HG02970 (cell line): ENCODE data around the gene TICAM2.
A peak's percentile ranks its signal among the peaks of the same experiment; 100 is the strongest.
"Not testable (repeated sequence)": the region's sequence is repeated elsewhere in the genome, so short reads cannot be mapped to it uniquely, and the experiment has no call there.

Source experiments
- ATAC-seq: cut with Tn5 transposase; IDR thresholded peaks from one replicate; pipeline ENCODE4 v1.9.1; 2021; ENCODE audit warnings: mild to moderate bottlenecking, moderate library complexity, moderate number of reproducible peaks; ENCODE audit not compliant: unreplicated experiment, low FRiP score

Gene TICAM2, protein sequence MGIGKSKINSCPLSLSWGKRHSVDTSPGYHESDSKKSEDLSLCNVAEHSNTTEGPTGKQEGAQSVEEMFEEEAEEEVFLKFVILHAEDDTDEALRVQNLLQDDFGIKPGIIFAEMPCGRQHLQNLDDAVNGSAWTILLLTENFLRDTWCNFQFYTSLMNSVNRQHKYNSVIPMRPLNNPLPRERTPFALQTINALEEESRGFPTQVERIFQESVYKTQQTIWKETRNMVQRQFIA

DNA sequence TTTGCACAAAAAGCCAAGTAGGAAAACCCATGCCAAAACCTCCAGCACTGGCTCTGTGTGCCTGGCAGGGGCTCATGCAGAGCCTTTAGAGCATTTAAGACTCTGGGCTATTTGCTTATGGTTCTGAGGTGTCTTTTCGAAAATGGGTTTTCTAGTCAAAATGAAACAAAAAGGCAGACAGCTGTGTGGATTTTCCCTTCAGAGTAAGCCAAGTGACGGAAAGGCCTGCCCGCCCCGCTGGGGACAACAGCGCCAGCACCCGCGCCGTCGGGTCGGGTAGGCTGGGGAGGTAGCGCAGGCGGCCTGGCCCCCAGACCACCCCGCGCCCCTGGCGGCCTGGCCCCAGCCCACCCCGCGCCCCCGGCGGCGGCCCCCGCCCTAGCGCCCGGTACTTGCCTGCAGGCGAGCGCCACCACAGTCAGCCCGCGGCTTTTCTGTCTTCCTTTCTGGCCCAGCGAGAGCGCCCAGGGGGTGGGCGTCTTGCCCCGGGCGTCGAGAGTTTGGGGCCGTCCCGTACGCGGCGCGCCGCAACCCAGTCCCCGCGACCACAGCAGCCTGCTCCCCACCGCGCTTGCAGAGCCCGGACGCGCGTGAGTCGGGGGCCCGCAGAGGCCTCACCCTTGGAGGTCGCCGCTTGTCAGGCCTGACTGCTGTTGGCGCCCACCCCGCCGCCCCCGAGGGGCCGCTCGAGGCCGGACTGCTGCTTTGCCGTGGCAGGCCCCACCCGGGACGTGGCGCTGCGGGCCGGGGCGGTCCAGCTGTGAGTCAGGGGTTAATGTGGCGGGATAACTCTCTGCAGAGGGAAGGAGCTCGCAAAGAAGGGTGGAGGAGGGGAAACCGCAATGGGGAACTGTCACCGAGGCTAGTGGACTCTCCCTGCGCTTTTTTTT, at the start of gene TICAM2:
TICAM2 (minus strand) TSS at position 779 of the 890 bp plus-strand sequence. CDS start 21,223 bp downstream, outside the sequence.
- peak; percentile 81 for ATAC-seq

DNA sequence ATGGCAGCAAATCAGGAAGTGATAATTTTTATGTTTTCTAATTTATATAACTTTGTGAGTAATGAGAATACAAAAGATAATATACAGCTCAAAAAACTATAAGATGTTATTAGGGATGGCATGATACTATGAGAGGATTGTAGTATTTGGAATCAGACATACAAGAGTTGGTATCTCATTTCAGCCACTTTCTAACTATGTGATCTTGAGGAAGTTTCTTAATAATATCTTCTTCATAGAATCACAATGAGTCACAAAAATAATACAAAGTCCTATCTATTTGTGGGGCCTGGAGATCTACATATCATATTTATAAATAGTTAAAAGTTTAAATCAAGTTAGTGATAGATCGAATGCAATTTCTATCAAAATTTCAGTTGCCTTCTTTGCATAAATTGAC, 47.3 kb upstream of the TICAM2 start:
- ATAC-seq, result no peak

DNA sequence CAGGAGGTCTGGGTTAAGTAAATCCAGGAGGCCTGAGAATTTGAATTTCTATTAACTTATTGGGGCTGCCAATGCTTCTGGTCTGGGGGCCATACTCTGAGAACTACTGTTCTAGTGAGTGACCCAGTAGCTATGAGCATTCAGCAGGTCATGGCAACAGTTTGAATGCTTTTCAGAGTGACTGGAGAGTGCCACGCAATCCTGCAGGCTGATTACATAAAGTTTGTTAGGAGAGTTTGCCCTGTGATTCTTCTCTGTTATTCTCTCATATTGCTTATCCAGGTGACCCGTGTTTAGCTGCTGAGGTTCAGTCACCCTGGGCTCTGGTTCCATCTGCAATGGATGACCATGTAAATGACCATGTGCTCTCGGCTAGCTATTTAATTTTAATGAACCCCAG, 45.8 kb upstream of the TICAM2 start:
- no peak for ATAC-seq

DNA sequence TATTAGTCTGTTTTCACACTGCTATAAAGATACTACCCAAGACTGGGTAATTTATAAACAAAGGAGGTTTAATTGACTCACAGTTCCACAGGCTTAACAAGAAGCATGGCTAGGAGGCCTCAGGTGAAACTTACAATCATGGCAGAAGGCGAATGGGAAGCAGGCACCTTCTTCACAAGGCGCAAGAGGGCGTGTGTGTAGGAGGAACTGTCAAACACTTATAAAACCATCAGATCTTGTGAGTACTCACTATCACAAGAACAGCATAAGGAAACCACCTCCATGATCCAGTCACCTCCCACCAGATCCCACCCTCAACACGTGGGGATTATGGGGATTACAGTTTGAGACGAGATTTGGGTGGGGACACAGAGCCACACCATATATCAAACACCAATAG, 43.1 kb upstream of the TICAM2 start:
- not testable (repeated sequence) for ATAC-seq

DNA sequence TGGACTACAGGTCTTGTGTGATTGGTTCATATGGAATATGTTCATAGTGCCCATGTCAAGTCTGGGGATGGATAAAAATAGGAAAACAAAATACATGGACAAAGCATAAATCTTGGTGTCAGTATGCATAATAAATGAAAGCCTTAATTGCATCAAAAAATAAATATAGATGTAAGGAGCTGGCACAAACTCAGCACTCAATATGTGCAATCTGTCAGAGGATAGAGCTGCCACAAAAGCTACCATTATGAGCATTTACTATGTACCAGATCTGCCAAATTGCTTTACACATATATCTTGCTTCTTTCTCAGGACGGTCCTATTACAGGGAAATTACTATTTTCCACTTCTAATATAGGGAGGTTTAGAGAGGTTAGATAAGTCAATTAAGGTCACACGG, 41.8 kb upstream of the TICAM2 start:
- ATAC-seq, result no peak

DNA sequence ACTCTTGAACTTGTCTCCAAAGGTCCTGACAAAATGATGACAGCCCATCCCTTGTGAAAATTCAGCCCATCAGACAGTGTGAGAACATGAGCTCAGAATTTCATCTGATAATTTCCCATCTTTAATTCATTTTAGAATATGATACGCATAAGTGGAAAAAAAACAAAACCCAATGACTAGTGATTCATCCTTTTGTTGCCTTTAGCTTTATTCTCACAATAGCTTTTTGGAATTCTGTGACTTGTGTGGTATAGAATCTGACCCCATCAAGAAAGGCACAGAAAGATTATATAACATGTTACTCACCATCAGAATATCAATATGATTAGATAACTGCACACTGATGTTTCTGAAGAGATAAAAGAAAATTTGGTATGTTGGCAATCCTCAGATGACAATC, 39.7 kb upstream of the TICAM2 start:
- ATAC-seq, result no peak

DNA sequence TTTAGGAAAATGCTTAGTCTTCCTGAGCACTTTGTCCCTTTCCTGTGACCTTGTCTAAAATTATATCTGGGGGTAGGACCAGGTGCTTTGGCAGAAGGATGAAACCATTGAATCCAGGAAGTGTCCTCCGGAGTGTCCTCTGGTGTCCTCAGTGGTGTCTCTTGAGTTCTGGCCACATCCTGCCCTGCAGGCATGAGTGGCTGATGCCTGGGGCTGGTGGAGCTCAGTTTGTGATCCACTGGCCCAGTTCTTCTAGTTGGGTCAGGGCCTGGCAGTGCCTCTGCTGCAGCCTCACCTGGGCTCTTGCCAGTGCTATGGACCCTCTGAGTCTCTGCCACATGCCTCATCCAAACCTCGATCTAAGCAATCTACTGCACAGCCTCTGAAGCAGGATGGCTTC, 38.0 kb upstream of the TICAM2 start:
- ATAC-seq, result no peak

DNA sequence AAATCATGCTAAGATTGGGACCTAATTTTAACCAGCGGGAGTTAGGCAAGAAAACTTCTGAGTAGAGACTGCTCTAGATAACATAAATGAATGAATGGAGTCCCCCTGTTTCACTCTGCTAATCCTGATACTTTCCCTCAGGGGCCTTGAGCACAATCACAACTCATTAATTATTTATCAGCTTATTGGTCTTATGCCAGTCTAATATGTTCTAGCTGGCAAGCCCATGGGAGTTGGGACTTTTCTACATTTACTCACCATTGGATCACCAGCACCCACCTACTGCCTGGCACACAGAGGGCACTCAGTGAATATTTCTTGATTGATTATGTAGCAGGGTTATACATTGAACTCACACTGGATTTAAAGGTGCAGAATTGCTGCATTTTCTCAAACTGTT, 37.1 kb upstream of the TICAM2 start:
- ATAC-seq, result no peak

DNA sequence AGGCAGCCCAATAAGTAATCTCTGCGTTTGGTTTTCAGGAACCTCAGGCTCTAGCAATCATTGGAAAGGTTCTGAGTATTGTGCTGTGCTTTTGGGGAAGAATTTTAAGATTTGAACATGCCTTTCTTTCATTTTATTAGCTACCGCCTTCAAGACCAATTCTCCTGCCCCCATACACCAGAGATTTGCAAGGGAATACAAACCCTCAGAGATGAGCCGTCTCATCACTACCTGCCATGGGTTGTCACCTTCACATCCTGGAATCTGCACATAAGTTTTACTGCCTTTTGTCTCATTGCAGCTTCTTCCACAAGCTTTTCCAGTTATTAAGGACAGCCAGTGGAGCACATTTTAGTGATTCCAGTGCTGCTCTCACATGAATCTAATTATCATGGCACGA, 35.2 kb upstream of the TICAM2 start:
- no peak for ATAC-seq

DNA sequence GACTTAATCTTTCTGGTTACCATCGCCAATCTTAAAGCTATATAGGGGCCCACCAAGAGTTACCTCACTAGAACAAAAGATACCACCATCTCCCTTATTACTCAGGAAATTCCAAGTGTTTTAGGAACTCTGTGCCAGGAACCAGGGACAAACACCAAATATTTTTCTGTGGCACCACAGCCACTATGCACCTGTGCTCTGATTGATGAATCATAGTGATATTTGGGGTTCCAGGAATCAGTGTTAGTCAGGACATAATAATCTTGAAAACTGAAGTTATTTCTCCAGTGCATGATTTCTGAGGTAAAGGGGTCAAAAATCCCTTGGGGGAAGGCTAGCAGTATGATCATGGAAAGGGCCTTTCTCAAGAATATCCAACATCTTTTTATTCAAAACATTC, 33.7 kb upstream of the TICAM2 start:
- no peak for ATAC-seq

DNA sequence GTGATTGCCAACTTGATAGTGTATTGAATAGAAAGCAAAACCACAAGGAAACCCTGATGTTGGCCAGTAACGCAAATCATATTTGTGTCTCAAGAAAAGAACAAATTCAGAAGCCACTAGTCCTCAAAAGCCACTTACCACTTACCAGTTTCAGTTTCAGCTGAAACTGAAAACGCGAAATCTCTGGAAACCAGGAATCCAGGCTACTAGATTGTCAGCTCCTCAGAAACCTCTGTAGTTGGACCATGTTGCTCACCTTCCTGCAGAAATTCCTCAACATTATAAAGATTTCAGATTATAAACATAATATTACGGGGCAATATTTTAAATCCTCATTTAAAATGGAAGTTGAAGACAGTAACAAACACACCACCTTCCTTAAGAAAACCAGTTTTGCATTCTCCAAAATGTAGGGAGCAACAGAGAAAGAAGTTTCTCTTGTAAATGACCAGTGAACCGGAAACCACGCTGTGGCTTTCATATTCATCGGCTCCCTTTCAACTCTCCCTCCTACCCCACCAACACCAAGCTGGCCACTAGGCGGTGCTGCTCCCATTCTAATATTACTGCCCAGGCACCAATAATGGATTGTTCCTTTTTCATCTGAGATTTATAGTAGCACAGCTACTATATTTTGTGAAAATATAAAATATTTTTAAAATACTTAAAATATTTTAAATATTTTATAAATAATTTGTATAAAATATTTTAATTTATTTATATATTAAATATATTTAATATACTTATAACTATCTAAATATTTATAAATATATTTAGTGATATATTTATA, 32.3 kb upstream of the TICAM2 start:
- peak; percentile 61 for ATAC-seq

DNA sequence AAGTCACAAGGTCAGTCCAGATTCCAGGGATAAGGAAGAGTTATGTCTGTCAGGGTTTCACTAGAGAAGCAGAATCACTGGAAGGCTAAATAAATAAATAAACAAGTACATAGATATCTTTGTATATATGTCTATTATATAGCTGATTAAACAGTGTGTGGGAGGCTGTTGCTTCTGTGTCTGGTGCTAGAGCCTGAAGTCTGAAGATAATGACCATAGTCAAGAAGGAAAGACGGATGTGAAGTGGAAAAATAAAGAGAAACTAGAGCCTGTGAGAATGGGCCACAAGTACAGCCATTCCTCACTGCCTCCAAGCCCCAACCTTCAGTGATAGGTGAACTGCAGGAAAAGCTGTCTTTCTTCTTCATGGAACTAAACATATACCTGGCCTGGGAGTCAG, 27.6 kb upstream of the TICAM2 start:
- no peak for ATAC-seq

DNA sequence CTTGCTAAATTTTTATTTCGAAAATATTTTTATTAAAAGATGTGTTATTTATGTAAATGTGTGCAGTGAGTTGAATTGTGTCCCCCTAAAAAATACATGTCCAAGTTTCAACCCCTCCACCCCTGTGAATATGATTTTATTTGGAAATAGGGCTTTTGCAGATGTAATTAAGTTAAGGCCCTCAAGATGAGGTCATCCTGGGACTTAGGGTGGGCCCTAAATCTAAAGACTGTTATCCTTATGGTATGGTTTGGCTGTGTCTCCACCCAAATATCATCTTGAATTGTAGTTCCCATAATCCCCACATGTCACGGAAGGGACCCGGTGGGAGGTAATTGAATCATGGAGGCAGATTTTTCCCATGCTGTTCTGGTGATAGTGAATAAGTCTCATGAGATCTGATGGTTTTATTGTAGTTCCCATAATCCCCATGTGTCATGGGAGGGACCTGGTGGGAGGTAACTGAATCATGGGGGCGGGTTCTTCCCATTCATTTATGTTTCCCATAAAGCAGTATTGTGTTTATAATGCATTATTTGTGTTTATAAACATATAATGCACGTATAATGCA, 25.1 kb upstream of the TICAM2 start:
- ATAC-seq, result no peak

DNA sequence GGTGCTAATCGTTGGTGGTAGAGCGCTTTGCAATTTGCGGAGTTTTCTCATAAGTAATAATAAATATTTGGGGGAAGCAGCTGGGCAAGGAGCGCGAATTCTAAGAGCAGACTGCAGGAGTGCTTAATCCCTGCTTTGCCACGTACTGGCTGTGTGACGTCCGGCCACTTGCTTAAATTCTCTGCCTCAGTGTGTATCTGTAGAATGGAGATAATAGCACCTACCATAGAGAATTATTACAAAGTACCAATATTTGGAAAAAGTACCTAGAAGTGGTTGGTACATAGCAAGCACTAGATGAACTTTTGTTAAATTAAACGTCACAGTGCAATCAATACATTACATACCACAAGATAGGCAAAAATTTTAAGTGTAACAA, 24.2 kb upstream of the TICAM2 start:
- peak; percentile 16 for ATAC-seq

DNA sequence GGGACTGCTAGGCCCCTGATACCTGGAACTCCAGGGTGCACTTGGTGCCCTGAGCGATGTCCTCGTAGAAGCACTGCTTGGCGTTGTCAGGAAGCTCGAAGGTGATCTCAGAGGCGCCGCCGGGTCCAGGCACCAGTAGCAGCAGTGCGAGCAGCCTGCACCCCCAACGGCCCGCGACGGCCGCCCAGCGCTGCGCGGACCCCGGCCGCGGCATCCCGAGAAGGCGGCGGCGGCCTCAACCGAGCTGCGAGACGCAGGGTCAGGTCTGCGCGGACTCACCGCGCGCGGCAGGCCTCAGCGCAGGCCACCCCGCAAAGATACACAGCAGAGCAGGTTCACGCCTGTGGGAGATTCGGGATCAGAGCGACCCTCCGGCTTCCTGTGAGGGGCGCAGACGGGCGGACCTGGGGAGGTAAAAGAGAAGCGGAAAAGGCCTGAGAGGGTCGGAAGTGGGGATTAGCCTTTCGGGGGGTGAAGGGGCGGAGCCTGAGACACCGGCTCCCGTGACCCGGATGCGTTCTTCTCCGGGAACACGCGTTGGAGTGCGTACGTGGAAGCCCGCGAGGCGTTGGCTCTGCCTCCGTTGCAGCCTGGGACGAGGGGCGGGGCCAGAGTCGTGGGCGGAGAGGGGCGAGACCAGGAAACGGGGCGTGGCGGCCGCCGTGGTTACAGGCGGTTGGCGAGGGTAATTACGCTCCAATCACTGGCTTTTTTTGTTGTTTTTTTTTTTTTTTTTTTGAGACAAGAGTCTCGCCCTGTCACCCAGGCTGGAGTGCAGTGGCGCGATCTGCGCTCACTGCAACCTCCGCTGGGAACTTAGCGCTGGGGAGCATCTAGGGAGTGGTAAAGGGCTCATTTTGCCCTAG, 23.5 kb upstream of the TICAM2 start, which contains the start of gene TMED7:
TMED7 (minus strand) TSS at position 458 of the 866 bp plus-strand sequence; CDS start at position 214, 244 bp downstream.
- peak; percentile 96 for ATAC-seq

DNA sequence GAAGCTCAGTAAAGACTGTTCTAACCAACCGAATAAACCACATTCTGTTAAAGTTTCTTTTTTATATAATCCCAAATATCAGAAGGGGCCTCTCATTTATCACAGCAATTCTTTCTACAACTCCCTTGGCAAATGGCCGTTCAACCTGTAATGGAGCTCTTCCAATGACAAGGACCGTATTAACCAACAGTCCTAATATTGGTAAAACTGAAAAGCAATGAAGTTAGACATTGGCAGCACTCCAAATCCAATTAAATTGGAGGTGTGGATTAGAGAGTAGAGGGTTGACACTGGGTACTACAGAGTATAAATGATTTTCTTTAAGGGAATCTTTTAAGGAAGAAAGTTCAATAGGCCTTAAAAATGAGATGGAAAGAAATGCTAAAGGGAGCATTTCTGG, 22.7 kb upstream of the TICAM2 start:
- no peak for ATAC-seq

DNA sequence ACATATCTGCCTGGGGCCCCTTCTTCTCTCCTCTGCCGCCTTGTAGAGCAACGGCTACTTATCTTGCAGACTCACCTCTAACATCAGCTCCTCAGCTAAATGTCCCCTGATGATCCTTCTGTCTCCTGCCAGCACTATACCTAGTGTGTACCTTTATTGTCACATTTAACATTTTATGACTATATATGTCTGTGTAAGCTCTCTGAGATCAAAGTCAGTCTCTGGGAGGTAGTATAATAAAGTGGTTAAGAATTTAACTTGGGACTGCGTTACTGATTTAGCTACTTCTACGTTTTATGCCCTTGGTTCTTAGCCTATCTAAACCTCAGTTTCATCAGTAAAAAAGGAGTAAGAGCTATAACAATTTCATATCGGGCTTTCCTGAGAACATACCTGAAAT, 21.4 kb upstream of the TICAM2 start:
- ATAC-seq, result no peak

DNA sequence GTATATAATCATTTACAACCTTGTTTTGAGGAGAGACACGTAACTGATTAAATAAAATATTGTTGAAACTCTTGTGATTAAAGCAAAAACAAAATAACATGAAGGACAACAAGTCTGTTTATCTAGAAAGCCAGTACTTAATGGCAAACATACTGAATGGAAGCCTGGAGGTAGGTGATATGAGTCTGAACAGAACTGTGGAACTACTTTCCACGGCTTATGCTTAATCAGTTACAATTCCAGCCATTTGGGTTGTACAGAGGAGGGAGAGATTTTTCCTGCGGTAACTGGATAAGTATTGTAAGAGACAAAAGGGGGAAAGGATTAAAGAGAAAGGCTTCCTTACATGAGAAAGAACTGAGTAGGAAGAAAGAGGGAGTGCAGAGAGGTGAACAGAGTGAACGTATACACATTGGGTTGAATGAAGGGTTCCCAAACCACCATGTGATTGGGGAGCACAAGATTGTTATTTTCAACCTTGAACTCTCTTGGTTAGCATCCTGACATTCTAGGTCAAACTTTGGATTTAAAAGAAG, 19.2 kb upstream of the TICAM2 start:
- no peak for ATAC-seq

DNA sequence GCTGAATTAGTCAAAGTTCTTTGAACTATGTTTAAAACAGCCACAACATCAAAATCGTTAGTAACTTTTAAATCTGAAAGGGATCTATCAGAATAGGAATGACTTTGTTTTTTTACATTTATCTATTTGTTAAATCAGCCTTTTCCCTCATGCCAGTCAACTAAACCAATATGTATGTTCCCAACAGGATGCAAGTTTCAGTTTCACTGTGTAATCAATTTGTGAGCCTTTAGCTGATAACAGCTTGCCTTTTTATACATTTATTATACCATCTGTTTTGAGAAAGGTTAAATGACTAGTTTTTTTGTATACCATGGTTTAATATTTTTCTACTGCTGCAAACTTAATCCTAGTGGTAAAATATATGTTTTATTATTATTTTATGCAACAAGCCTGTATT, 14.6 kb upstream of the TICAM2 start:
- ATAC-seq, result no peak

DNA sequence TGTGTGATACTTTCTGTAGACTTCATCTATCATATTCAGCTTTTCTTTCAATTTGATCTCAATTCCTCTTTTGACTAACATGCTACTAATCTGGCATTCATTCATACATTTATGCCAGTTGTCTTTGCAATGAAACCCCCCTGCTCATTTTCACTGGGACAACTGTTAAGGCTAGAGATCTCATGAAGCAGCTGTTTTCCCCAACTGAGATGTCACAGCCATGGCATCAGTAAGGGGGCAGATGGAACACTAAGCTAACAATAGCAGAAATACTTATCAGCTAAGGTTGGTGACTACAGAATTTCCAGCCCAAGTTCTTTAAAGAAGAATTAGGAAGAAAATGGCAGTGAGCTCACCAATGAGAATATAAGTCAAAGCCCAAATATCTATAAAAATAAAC, 14.2 kb upstream of the TICAM2 start:
- no peak for ATAC-seq
